OCI-LY1 (cell line): ENCODE data around the gene GNG7.

Experiments used
- H2AFZ ChIP-seq: fragments of 200-600 bp; sonication (generic), shearing (Covaris generic); 2 replicates; pipeline ENCODE4 v1.6.0; 2014; ENCODE audit warnings: antibody characterized with exemption, mild to moderate bottlenecking, low read length
- H3F3A ChIP-seq: fragments of 200-600 bp; sonication (generic), shearing (Covaris generic); 2 replicates; pipeline ENCODE4 v1.6.0; 2014; ENCODE audit warnings: mild to moderate bottlenecking, antibody characterized with exemption, low read length, moderate library complexity; ENCODE audit not compliant: insufficient read depth
- H3K27ac ChIP-seq: fragments of 200-600 bp; sonication (generic); 2 replicates; pipeline ENCODE4 v1.5.1; 2014; ENCODE audit warnings: low read length, mixed run types, mild to moderate bottlenecking, low read depth; ENCODE audit not compliant: poor library complexity, severe bottlenecking
- H3K27me3 ChIP-seq: fragments of 200-600 bp; sonication (generic); 2 replicates; pipeline ENCODE4 v1.6.0; 2014; ENCODE audit warnings: antibody characterized with exemption, mild to moderate bottlenecking, low read length, moderate library complexity; ENCODE audit not compliant: insufficient read depth
- H3K36me3 ChIP-seq: fragments of 200-600 bp; sonication (generic); 2 replicates; pipeline ENCODE4 v1.6.1; 2014; ENCODE audit warnings: mild to moderate bottlenecking, antibody characterized with exemption, low read length, moderate library complexity, mixed read lengths; ENCODE audit not compliant: insufficient read depth
- H3K4me1 ChIP-seq: fragments of 200-600 bp; sonication (generic); 2 replicates; pipeline ENCODE4 v1.5.1; 2014; ENCODE audit warnings: mild to moderate bottlenecking, low read length, moderate library complexity; ENCODE audit not compliant: insufficient read depth, severe bottlenecking
- H3K4me2 ChIP-seq: fragments of 200-600 bp; sonication (generic), shearing (Covaris generic); 2 replicates; pipeline ENCODE4 v1.6.1; 2014; ENCODE audit warnings: low read length
- H3K4me3 ChIP-seq: fragments of 200-600 bp; sonication (generic); 2 replicates; pipeline ENCODE4 v1.5.1; 2014; ENCODE audit warnings: low read length, low read depth, mild to moderate bottlenecking, mixed read lengths; ENCODE audit not compliant: poor library complexity, severe bottlenecking
- H3K79me2 ChIP-seq: fragments of 200-600 bp; shearing (Covaris generic); 2 replicates; pipeline ENCODE4 v1.6.1; 2016; ENCODE audit warnings: mixed run types, low read length, mixed read lengths; ENCODE audit not compliant: insufficient read depth
- H3K9ac ChIP-seq: fragments of 200-600 bp; sonication (generic), shearing (Covaris generic); 2 replicates; pipeline ENCODE4 v1.6.1; 2014; ENCODE audit warnings: mild to moderate bottlenecking, low read length, mixed read lengths
- H3K9me2 ChIP-seq: fragments of 200-600 bp; sonication (generic), shearing (Covaris generic); 2 replicates; pipeline ENCODE4 v1.6.1; 2014; ENCODE audit warnings: low read depth, mild to moderate bottlenecking, low read length, mixed read lengths
- H3K9me3 ChIP-seq: fragments of 200-600 bp; shearing (Covaris generic); 2 replicates; pipeline ENCODE4 v1.6.1; 2014; ENCODE audit warnings: low read length, mixed read lengths
- H4K20me1 ChIP-seq: fragments of 200-600 bp; sonication (generic), shearing (Covaris generic); 2 replicates; pipeline ENCODE4 v1.6.0; 2016; ENCODE audit warnings: mild to moderate bottlenecking, low read length; ENCODE audit not compliant: insufficient read depth
- CTCF ChIP-seq: fragments of 200-600 bp; sonication (generic), shearing (Covaris generic); IDR thresholded peaks from 2 replicates; pipeline ENCODE4 v1.5.1; 2017; ENCODE audit warnings: mild to moderate bottlenecking, antibody characterized with exemption, low read length, moderate library complexity, mixed read lengths
- EZH2 ChIP-seq: fragments of 200-600 bp; sonication (generic), shearing (Covaris generic); IDR thresholded peaks from 2 replicates; pipeline ENCODE4 v1.8.0; 2017; ENCODE audit warnings: borderline replicate concordance, mixed run types, mild to moderate bottlenecking, antibody characterized with exemption, low read length, moderate library complexity, mixed read lengths

The GNG7 gene

GRCh38 chr19:2477141-2477710 lies 225.3 kb downstream of the GNG7 start:
- H3K27ac ChIP-seq: no peak overlapping the region
- TF ChIP-seq EZH2: no peak

GRCh38 chr19:2476451-2477140 lies 225.9 kb downstream of the GNG7 start:
- H3K27me3 ChIP-seq: no peaks in the 10 kb centered on the region; the same call in 1 of the 2 replicates
- H3K27ac ChIP-seq: no peak overlapping the region
- H3K9me2 ChIP-seq: no peaks in the 10 kb centered on the region
- peaks cover 43% of the 10 kb centered on the region for H3K4me1 ChIP-seq
- H3K4me2 ChIP-seq: peak overlapping the region; percentile 86
- H3F3A ChIP-seq: no peaks in the 10 kb centered on the region
- TF ChIP-seq CTCF: no peak
- H4K20me1 ChIP-seq: no peaks in the 10 kb centered on the region
- peaks cover 3% of the 10 kb centered on the region; the same call in 1 of the 2 replicates for H3K9me3 ChIP-seq
- no peaks in the 10 kb centered on the region for H3K79me2 ChIP-seq
- no peak overlapping the region for H2AFZ ChIP-seq
- H3K4me3 ChIP-seq: peak overlapping the region; percentile 74
- H3K9ac ChIP-seq: peak overlapping the region; percentile 68
- no peaks in the 10 kb centered on the region for H3K36me3 ChIP-seq

More at GRCh38 chr19:2477141-2477710, 225.3 kb downstream of the GNG7 start:
- Histone ChIP-seq H3K79me2 (no peaks in the 10 kb centered on the region), H3K4me2 (peak overlapping the region; percentile 86), H3K9me2 (no peaks in the 10 kb centered on the region), H4K20me1 (no peaks in the 10 kb centered on the region), H3K36me3 (no peaks in the 10 kb centered on the region), H3K4me1 (peaks cover 43% of the 10 kb centered on the region), H2AFZ (no peak overlapping the region), H3K9me3 (peaks cover 3% of the 10 kb centered on the region; the same call in 1 of the 2 replicates), H3K9ac (peak overlapping the region; percentile 68; the same call in 1 of the 2 replicates), H3K27me3 (no peaks in the 10 kb centered on the region; the same call in 1 of the 2 replicates), H3K4me3 (peak overlapping the region; percentile 74), H3F3A (no peaks in the 10 kb centered on the region)

GRCh38 chr19:2475702-2476450 lies 226.6 kb downstream of the GNG7 start, which contains the start of gene GADD45B:
TSS of gene GADD45B (plus strand) at chr19:2476127. CDS start at chr19:2476359, 232 bp downstream.
- Histone ChIP-seq H3K4me2 (peak within 1 kb of the TSS; percentile 86), H3F3A (no peaks in the 10 kb centered on the region), H3K36me3 (no peaks in the 10 kb centered on the region), H3K9ac (peak within 1 kb of the TSS; percentile 68), H4K20me1 (no peaks in the 10 kb centered on the region), H2AFZ (no peak within 1 kb of the TSS), H3K79me2 (no peaks in the 10 kb centered on the region), H3K4me1 (peaks cover 43% of the 10 kb centered on the region), H3K27me3 (no peaks in the 10 kb centered on the region; the same call in 1 of the 2 replicates), H3K27ac (no peak within 1 kb of the TSS), H3K4me3 (peak within 1 kb of the TSS; percentile 74), H3K9me3 (no peaks in the 10 kb centered on the region), H3K9me2 (no peaks in the 10 kb centered on the region)
- TF ChIP-seq CTCF (no peak), EZH2 (no peak)
